HL-60/S4 treated with retinoic acid at 250 ng/mL for 4 days and 3 days (cell line): ENCODE measurements around the gene TSPEAR.
"Not testable (repeated sequence)": the region's sequence is repeated elsewhere in the genome, so short reads cannot be mapped to it uniquely, and the experiment has no call there.

Experiments
- in situ Hi-C: fragments of 300-500 bp; cut with MboI; formaldehyde crosslinking; loops from 2 replicates; pipeline ENCODE4 v1.7.0; 2022; ENCODE audit warnings: low sequenced_read_pairs

The TSPEAR gene

DNA sequence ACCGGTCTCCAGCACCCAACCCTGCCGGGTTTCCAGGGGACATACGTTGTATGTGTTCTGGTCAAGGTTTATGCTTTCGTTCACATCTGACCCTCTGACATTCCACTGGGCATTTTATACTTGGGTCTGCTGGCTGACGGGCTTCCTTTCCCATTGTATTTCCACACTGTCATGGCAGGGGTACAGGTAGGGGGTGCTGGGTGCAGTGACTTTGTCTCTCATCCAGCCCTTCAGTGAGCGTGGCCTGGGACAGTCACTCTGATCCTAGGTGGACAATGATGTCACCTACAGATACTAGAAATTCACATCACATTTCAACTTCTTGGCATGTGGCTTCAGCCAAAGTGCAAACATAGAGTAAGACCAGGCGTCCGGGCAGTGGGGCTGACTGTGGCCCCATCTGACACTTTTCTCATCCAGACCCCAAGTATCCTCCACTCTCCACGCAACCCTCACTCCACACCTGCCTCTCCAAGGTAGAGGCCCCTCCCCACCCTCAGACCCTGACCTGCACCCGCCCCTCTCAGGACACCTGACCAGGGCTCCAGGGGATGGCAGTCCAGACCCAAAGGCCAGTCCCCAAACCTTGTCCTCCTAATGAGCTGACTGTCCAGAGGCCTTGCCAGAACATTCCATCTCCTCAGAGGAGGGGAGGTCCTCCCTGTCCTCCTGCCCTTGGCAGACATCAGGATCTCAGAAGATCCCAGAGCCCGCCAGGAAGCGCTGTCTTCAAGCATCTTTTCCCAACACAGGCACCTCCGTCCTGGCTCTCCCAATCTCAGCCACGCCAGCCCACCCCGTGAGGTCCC lies 75.0 kb downstream of the TSPEAR start:
- in situ Hi-C loops: no loop called here

DNA sequence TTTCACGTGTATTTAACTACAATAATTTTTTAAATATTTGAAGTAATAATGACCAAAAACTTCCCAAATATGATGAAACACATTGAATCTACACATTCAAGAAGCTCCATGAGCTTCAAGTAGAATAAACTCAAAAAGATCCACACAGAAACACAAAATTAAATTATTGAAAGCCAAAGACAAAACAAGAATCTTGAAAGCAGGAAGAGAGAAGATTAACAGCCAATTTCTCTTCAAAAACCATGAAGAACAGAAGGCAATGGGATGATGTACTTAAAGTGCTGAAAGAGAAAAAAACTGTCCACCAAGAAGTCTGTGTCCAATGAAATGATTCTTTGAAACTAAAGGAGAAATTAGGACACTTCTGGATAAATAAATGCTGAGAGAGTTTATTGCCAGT lies 79.3 kb downstream of the TSPEAR start:
- in situ Hi-C loops: no loop called here

- in situ Hi-C loops: no loop called here
Observed at GRCh38 chr21:44630440-44630839, 80.9 kb downstream of the TSPEAR start.

DNA sequence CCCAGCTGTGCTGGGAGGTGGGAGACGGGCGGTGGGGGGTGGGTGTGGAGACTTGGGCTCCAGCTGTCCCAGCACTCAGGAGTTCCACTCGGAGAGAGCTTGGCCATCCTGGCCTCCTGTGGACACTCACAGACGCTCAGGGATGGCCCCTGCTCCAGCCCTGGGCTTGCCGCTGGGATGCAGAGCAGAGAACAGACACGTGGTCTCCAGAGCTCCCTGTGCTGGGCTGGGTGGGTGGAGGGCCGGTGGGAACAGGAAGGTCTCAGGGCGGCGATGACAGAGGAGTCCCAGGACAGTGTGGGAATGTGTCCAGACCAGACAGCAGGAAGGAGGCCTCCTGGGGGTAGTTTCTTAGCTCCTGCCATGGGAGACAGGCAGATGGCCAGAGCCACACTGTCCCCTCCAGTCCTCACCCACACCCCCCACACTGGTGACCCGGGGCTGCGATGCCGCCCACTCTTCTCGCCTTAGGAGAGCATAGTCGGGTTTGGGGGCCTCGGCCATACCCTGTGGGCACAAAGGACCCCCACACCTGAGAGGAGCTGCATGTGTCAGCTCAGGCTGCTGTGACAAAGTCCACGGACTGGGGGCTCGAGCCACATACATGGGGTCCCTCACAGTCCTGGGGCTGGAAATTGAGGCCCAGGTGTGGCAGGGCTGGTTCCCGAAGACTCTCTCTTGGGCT lies 82.5 kb downstream of the TSPEAR start:
- in situ Hi-C loops: no loop called here

DNA sequence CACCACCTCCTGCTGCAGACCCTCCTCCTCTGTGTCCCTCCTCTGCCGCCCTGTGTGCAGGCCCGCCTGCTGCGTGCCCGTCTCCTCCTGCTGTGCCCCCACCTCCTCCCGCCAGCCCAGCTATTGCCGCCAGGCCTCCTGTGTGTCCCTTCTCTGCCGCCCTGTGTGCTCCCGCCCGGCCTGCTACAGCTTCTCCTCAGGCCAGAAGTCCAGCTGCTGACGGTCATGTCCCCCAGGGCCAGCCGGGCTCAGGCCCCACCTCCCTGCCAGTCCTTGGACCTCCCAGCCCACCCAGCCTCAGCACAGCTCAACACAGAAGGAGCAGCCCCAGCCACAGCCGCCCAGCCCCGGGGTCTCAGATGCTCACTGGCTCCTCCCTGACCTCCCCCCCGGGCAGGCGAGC lies 83.5 kb downstream of the TSPEAR start:
- in situ Hi-C loops: not testable (repeated sequence)

GRCh38 chr21:44627181-44627822 lies 84.1 kb downstream of the TSPEAR start:
- in situ Hi-C loops: not testable (repeated sequence)

DNA sequence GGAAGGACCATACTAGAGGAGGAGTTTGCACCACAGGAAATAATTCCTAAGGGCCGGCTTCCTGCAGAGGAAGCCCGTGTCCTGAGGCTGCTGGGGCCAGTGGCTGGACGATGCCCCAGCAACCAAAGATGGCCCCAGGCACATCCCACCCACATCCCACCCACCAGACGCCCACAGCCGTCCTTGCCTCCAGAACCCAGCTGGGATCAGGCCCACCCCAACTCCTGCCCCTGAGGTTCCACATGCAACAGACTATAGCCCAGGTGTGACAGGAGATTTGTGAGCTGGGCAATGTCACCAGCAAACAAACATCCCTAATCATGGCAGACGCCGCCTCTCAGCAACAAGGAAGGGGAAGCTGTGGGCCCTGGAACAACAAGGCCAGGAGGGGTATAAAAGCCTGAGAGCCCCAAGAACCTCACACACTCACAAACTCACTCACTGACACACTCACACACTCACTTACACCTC lies 84.7 kb downstream of the TSPEAR start, which contains the start of gene KRTAP10-9:
TSS of gene KRTAP10-9 (plus strand) at position 421 of the 471 bp plus-strand sequence. CDS start 79 bp downstream, outside the sequence.
- in situ Hi-C loops: no loop called here

GRCh38 chr21:44626262-44626661 lies 85.1 kb downstream of the TSPEAR start:
- in situ Hi-C loops: no loop called here

DNA sequence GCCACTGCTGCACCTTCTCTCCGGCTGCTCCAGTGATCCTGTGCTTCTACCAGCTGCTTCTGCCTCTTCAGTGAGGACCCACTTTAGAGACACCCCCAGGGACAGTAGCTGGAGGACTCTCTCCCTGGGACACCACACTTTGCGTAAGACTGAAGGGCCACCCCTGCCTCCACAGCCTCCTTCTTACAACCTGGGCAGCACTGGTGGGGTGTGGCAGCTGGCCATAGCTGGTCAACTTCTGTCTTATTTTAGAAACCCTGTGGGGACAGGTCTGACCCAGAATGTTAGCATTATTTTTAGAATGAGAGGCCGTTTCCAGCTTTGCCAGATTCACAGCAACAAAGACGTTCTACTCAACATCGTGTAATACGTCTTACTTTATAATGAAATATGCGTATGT lies 85.6 kb downstream of the TSPEAR start:
- in situ Hi-C loops: no loop called here

- in situ Hi-C loops: no loop called here
Observed at GRCh38 chr21:44623575-44623974, 87.8 kb downstream of the TSPEAR start.

GRCh38 chr21:44619886-44620285 lies 91.5 kb downstream of the TSPEAR start:
- in situ Hi-C loops: no loop called here

DNA sequence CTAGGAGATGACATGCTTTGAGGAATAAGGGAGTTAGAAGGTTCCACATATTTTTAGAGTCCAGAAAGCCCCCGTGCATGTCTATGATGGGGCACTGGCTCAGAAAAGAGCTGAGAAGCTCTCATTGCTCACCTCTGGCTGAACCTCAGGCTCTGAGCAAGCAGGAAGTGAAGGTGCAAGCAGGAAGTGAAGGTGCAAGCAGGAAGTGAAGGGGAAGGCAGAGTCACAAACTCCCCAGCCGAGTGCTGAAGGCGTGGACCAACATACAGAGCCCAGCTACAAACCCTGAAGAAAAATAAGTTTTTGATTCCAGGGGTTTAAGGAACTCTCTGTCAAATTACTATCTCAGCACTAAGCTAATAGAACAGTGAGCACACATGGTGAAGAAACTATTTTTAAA lies 92.5 kb downstream of the TSPEAR start:
- in situ Hi-C loops: no loop called here

- in situ Hi-C loops: no loop called here
Observed at GRCh38 chr21:44618504-44618903, 92.9 kb downstream of the TSPEAR start.

GRCh38 chr21:44617071-44617501 lies 94.3 kb downstream of the TSPEAR start:
- in situ Hi-C loops: no loop called here

DNA sequence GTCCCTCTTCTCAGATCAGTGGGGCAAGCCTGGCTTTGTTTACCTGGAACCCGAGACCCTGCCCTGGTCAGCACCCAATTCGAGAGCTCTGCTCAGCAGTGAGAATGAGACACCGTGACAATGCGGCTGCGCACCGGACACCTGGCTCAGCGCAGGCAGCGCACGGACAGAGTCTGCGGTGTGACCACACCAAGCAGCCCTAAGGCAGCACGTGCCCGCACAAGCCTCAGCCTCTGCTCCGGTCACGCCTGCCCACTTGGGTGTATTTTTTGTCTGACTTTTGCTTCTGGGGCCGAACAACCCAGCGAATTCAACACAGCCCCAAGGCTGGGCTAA lies 94.8 kb downstream of the TSPEAR start:
- in situ Hi-C loops: no loop called here

- in situ Hi-C loops: no loop called here
Observed at GRCh38 chr21:44615911-44616590, 95.3 kb downstream of the TSPEAR start.

DNA sequence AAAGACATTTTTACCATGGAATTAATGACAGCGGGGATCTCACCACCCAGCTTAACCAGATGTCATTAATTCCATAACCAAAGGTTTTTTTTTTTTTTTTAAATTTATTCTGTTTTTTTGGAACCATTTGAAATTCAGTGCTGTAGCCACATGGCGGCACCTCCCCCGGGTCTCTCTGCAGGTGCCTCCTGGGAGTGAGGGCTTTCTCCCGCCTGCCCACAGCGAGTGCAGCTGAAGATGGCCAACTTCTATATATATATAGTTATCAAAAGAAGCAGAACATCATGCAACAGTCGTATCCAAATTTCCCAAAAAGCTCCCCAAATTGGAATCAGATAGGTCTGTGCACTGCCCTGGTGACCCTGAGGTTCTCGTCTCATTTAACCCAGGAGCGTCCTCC lies 95.9 kb downstream of the TSPEAR start:
- in situ Hi-C loops: no loop called here

DNA sequence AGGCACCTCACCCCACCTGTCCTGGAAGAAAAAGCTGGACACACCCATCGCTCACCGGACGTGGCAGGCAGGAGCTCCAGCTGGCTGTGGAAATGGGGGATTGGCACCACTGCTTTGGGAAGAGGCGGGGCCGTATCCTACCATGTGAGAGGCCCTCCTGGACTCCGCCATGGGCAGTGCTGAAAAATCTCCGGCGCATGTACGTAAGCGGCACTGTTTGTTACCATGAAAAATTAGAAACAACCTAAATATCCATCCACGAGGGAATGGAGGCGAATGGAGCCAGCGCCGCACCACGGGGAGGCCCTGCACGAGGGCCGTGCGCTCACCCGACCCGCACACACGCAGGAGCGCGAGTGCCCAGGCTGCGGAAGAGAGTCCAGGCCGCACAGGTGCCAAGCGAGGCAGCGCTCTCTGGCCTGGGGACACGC lies 96.4 kb downstream of the TSPEAR start:
- in situ Hi-C loops: no loop called here

DNA sequence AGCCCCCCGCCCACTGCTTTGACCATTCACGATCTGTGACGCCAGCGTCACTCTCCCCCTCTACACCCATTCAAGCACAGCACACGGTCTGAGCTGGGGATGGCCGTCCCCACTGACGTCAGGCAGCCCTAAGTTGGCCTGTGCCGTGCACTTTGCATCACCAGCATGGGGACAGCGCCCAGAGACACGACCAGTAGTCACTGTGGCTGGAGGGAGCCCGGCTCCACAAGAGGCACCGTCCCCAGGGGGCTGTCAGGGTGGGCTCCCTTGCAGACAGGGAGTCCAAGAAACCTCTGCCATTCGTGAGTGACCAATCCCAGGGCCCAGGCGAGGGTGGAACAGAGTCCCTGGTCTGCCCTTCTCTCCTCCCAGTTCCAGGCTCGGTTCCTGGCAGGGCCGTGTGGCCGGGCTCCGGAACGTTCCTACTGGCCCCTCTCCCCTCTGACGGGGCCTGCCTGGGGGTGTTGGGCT lies 97.2 kb downstream of the TSPEAR start:
- in situ Hi-C loops: no loop called here

GRCh38 chr21:44613386-44614155 lies 97.8 kb downstream of the TSPEAR start:
- in situ Hi-C loops: no loop called here
